ENCODE results near the gene BEND4. TPM values are rescaled to one million over a fixed set of nuclear protein-coding genes. Genes with fewer than 3 reads are reported as not detected.
A peak's percentile ranks its signal among the peaks of the same experiment; 100 is the strongest.

The BEND4 gene
- total RNA-seq, 1 experiment from 2014 or later, result 0.12 TPM

- peak; percentile 25 for DNase-seq (ENCODE audit: low read depth)
Observed at GRCh38 chr4:42104521-42104920, 47.9 kb downstream of the BEND4 start.

- DNase-seq (ENCODE audit: low read depth), result peak; percentile 89
Observed at GRCh38 chr4:42101446-42101975, 50.9 kb downstream of the BEND4 start.

- no peak for DNase-seq (ENCODE audit: low read depth)
Observed at GRCh38 chr4:42088386-42088785, 64.1 kb downstream of the BEND4 start.

GRCh38 chr4:42083816-42084215 is 68.6 kb downstream of the BEND4 start:
- peak; percentile 10 for DNase-seq (ENCODE audit: low read depth)

- no peak for DNase-seq (ENCODE audit: low read depth)
Observed at GRCh38 chr4:42080306-42080705, 72.1 kb downstream of the BEND4 start.

GRCh38 chr4:42078184-42078801 is 74.2 kb downstream of the BEND4 start:
- no peak for DNase-seq (ENCODE audit: low read depth)

- no peak for DNase-seq (ENCODE audit: low read depth)
Observed at GRCh38 chr4:42074294-42074693, 78.2 kb downstream of the BEND4 start.

- DNase-seq (ENCODE audit: low read depth), result no peak
Observed at GRCh38 chr4:42070463-42070862, 82.0 kb downstream of the BEND4 start.

GRCh38 chr4:42067264-42067663 is 85.2 kb downstream of the BEND4 start:
- no peak for DNase-seq (ENCODE audit: low read depth)

- DNase-seq (ENCODE audit: low read depth), result no peak
Observed at GRCh38 chr4:42066402-42066801, 86.1 kb downstream of the BEND4 start.

Other genes with a start within 250 kb of the BEND4 start
- 99.4 and 112 TPM in 2 replicates for gene TMEM33, start 217.2 kb downstream of the BEND4 start, total RNA-seq (2014; rRNA removed; shearing (Covaris generic))
- gene DCAF4L1, start 170.9 kb downstream of the BEND4 start, total RNA-seq (2014; rRNA removed; shearing (Covaris generic)), result not detected in 2 replicates
- gene SLC30A9, start 162.1 kb downstream of the BEND4 start, total RNA-seq (2014; rRNA removed; shearing (Covaris generic)), result 51.8 and 66.9 TPM in 2 replicates
- 0.20 and 1.1 TPM in 2 replicates for gene SHISA3, start 244.8 kb upstream of the BEND4 start, total RNA-seq (2014; rRNA removed; shearing (Covaris generic))